Fibroblast of skin of right quadriceps (primary cell): Measurements from ENCODE around the gene SEC24D.

ENCODE experiments used
- DNase-seq: peaks from one replicate; pipeline ENCODE4 v3.0.0-alpha.2; 2013

SEC24D gene

DNA sequence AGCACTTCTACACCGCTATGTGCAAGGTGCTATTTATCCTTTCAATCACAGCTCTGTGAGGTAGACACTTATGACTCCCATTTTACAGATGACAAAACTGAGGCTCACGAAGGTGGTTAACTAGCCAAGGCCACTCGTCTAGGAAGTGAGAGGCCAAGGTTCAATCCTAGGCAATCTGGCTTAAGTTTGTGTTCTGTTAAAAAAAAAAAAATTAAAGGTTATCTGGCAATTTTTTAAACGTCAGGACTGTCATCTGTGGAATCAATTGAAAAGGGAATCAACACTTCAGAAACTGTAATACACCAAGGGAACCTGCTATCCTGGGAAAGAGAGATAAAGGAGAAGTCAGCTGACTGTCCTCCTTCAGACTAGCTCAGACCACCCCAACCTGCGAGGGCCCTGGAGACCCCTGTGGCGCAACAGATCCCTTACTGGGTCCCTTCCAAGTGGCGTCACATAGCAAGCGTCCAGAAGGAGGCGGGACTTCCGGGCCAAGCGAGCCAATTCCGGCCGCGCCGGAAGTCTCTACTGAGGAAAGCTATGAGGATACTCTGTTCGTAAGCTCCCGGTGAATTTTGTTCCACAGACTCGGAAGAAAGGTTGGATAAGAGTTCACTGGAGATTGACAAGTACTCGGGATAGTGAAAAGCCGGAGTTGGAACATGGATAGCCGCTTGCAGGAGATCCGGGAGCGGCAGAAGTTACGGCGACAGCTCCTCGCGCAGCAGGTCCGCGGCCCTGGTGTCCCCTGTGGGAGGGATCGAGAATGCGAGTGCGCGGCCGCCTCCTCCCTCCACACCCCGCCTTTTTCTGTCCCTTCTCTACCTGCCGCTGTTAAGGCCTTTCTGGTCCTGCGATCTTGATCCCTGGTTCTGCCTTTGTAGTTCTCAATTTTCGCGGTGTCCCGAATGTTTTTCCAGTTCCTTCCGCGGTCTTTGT lies 150.8 kb downstream of the SEC24D start, which contains the start of gene METTL14:
Gene METTL14 (plus strand): TSS at position 520 of the 939 bp plus-strand sequence. CDS start 143 bp downstream, at position 663.
- peak; percentile 92 for DNase-seq

DNA sequence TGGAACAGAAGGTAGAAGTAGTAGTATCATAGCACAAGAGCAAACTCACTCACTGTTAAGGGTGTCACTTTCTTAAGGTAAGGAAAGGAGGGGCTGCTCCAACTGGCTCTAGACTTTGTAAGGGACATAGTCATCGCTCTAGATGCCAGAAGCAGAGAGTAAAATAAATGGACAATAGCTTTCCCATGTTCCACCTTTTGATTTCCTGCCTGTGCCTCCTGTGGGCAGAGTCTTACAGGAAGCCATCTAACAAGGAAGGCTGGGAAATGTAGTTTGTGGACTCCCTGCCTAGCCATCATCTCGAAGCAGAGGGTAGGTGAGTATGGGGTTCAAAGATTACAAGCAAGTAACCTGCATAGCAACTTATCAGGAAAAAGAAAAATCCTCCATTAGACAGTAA lies 152.4 kb downstream of the SEC24D start:
- DNase-seq: no peak

DNA sequence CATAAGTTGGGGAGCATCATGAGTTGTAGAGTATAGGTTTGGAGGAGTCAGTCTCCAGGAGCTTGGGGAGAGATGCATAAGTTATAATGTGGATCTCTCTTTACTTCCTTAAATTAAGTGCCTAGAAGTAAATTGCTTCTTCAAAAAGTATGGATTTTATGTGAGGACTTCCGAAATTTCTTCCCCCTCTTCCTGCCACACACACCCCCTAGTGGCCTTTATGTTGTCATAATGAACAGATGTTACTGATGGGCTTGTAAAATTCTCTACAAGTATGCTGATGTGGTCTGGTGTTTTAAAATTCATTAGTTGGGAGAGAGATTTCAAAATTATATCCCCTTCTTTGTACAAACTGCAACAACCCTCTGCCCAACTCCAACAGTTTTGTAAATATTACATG lies 153.0 kb downstream of the SEC24D start:
- DNase-seq: peak; percentile 24

DNA sequence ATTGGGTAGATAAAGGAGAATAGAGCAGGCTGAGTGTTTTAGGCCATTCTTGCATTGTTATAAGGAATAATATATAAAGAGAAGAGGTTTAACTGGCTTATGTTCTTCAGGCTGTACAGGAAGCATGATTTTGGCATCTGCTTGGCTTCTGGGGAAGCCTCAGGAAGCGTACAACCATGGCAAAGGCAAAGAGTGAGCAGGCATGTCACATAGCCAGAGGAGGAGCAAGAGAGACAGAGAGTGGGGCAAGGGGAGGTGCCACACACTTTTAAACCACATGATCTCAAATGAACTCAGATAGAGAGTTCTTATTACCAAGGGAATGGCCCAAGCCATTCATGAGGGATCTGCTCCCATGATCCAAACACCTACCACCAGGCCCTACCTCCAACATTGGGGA lies 155.1 kb downstream of the SEC24D start:
- DNase-seq: no peak

DNA sequence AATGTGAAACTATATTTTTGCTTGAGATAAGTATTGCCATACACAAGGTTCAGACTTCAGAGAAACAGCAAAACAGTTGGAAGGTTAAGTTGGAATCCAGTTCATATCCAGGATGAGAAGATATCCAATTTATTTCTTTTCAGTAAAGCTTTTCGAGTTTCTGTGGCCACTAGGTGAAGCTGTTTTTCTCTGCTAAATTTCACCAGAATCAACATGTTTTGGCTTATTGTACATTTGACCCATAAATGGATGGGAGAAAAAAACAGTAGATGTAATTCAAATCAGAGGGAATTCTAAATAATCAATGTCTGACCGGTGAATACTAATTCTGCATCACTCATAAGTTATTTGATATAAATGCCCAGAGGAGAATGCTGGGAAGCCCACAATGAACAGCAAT lies 159.8 kb downstream of the SEC24D start:
- DNase-seq: no peak
